ENCODE results near the gene MTX3.

Gene MTX3

GRCh38 chr5:79982136-79982535 is 8.9 kb downstream of the MTX3 start:
- DNase-seq: no peak

GRCh38 chr5:79976759-79977515 is 14.1 kb downstream of the MTX3 start:
- DNase-seq: no peak

- DNase-seq: no peak
Measured at GRCh38 chr5:79975422-79975821, 15.6 kb downstream of the MTX3 start.

DNA sequence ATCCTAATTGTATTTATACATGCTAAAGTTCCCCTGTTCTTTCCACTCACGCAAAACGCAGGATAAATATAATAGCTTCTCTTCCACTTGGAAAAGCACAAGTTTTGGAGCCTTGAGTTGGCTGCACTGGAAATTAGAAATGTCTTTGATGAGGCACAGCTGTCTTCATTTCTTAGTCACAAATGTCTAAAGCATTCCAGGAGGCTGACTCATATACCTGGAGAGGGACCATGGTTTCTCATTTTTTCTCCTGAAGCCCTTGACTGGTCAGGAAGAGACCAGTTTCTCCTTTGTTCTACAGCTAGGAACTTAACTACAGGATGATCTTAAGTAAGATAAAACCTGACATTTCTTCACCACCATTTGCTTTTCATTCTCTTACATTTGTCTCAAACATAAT is 16.2 kb downstream of the MTX3 start:
- no peak for DNase-seq

- DNase-seq: no peak
Measured at GRCh38 chr5:79973996-79974395, 17.1 kb downstream of the MTX3 start.

DNA sequence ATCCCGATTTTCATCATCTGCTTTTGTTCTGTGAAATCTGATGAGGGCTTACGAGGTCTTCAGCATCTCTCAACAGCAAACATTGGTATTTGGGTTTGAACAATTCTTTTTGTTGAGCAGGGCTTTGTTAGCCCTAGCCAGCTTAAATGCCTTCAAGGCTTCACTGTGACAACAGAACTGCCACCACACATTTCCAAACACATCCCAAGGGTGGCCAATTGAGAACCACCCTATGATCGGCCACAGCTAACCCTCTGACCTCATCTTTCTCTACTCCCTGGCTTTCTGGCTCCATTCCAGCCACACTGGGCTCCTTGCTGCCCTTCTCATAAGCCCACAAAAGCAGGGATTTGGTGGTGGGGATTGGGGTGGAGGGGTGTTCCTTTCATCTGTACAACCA is 17.6 kb downstream of the MTX3 start:
- DNase-seq: no peak

DNA sequence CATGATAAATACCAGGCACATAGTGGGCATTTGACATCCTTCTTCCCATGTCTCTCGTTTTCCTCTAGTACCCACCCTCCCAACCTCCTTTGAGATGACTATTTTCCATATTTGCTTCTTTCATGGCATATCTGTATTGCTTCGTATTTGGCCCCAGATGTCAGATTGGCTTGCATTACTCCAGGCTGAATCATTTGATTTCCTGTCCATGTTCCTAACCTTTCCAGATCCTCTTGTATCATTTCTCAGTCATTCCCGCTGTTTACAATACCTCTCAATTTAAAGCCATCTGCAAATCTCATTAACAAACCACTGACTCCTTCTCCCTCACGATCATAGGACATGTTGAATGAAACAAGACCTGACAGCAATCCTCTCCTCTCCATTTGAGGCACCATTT is 19.9 kb downstream of the MTX3 start:
- no peak for DNase-seq

- DNase-seq: no peak
Measured at GRCh38 chr5:79966448-79966847, 24.6 kb downstream of the MTX3 start.

DNA sequence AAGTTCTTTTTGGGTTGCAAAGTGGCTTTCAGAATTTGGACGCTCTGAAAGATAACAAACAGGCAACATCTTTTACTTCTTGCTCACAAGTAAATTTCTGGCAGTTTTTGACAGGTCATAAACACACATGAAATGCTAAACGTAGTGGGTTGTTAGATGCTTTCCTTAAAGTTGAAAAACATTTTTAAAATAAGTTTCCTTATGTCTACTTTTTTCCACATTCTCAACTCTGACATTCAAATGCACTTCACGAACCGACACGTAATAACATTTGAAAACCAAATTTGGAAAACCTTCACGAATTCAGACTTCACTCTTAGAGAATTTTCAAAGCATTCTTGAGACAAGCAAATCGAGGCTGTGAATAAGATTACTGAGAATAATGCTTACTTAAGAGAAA is 26.9 kb downstream of the MTX3 start:
- DNase-seq: no peak

GRCh38 chr5:79963261-79964061 is 27.6 kb downstream of the MTX3 start:
- DNase-seq: no peak

- DNase-seq: peak; percentile 31
Measured at GRCh38 chr5:79962575-79963222, 28.4 kb downstream of the MTX3 start.

GRCh38 chr5:79961716-79962574 is 29.1 kb downstream of the MTX3 start:
- peak; percentile 37 for DNase-seq

DNA sequence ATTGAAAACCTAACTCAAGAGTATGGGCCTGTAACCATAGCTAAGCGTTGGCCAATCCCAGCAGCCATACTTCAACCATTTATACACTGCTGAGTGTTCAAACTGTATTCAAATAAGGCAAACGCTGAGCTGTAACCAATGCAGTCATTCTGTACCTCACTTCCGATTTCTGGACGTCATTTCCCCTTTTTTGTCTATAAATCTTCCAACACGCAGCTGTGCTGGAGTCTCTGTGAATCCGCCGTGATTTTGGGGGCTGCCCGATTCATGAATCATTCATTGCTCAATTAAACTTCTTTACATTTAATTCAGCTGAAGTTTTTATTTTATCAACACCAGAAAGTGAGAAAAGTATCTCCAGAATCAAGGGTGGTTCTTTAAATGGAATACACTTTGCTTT is 31.7 kb downstream of the MTX3 start:
- no peak for DNase-seq

DNA sequence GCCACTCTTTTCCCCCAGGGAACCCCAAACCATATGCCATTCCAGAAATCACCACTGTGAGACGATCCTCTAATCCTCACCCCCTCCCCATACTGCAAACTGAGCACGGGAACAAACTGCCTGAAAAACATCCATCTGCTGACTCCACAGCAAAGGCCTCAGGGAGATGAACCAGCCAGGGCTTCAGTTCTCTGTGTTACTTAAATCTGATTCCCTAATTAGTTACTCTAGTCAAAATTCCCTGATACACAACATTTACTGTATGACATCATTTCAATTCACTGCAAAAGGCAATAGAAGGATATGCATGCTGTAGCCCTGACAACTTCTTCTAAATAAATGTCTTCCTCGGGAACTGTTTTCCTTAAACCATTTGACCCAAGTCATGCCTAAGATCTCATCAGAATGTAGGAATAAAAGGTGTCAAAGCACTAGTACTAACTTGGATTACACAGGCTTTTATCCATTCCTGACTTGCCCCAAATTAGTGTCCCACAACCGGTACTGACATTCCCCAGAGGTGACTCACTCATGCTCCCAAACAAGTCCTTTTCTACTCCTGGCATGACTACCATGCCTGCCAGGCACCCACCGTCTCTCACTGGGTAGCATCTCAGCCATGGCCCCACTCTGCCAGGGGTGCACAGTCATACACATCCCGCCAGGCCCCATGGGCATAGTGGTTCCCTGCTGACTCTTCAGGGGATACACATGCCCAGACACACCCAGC is 35.0 kb downstream of the MTX3 start:
- DNase-seq: no peak

- DNase-seq: no peak
Measured at GRCh38 chr5:79955356-79955895, 35.6 kb downstream of the MTX3 start.

GRCh38 chr5:79954620-79955019 is 36.4 kb downstream of the MTX3 start:
- DNase-seq: no peak

- DNase-seq: no peak
Measured at GRCh38 chr5:79947567-79947966, 43.5 kb downstream of the MTX3 start.

DNA sequence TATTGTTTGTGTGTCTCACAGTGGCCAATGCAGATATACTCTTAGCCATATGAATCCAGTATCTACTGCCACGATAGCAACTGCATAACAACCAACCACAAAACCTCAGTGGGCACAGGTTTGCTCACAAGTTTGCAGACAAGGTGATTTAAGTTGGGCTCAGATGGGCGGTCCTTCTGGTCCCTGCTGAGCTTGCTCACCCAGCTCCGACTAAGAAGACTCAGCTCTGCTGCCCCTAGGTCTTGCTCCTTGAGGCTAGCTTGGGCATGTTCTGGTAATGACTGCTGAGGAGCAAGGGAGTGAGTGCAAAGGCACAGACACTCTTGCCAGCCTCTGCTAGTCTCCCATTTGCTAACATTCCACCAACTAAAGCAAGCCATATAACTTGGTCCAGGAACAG is 52.6 kb downstream of the MTX3 start:
- DNase-seq: no peak

- DNase-seq: no peak
Measured at GRCh38 chr5:79936646-79937216, 54.3 kb downstream of the MTX3 start.

DNA sequence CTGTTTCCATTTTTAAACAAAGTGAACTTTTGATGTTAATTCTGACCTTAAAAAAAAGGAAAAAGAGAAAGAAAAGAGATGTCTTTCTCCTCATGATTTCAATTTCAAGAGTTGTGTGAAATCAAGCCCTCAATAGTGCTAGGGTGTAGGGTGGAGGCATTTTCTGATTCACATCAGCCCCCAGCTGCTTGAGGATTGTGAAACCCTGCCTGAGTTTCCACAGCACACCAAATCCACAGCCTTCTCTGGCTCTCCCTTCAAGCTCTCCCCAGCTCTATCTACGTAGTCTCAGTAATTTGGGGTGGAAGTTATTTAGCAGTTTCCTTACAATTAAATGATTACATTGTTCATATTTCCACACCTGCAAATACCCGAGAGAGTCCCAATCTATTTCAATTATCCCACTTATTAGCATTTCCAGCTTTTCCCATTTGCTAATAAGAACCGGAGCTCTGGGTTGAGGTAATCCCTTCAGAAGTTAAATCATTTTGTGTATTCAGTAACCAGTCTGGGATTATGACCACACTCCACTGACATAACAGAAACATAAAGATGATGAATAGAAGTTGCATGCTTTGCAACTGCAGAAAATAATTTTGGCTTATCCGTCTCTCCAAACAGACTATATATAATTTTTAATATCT is 54.9 kb downstream of the MTX3 start:
- no peak for DNase-seq

- no peak for DNase-seq
Measured at GRCh38 chr5:79934681-79935080, 56.4 kb downstream of the MTX3 start.

Data from retina (tissue), 1 donor.